ENCODE data around the gene AVPR1A. TPM values are rescaled to one million over a fixed set of nuclear protein-coding genes. Genes with fewer than 3 reads are reported as not detected.

AVPR1A gene
- total RNA-seq, 1 experiment from 2014 or later = 0.10 TPM

Other genes starting within 250 kb of the AVPR1A start
- gene PPM1H, start 216.1 kb downstream of the AVPR1A start, total RNA-seq (2021; ENCODE audit: unreplicated experiment) = 22.9 TPM